Measurements from ENCODE around the gene CUL9. TPM values are rescaled to one million over a fixed set of nuclear protein-coding genes. Genes with fewer than 3 reads are reported as not detected.
A peak's percentile ranks its signal among the peaks of the same experiment; 100 is the strongest.

Gene CUL9
- total RNA-seq, 4 donors from 2014 or later = 31.0 to 52.6 (median 38.8) TPM

- H3K27me3 ChIP-seq = peaks cover 3 to 7% of the 10 kb centered on the region in 2 donors
- H3K9me3 ChIP-seq = no peaks in the 10 kb centered on the region
- peak overlapping the region; percentile 26 to 27 for H3K4me3 ChIP-seq
- TF ChIP-seq CTCF (IDR thresholded peaks at IDR 0.05) (no peak), POLR2A (IDR thresholded peaks at IDR 0.05) (no peak)
- no peak overlapping the region for H3K27ac ChIP-seq
- DNase-seq = peak; percentile 47 to 57
- no peaks in the 10 kb centered on the region for H3K36me3 ChIP-seq
- intact Hi-C loops (cut with DNase I; ENCODE audit: low total_unique reads) = no loop called here
- peaks cover 0 to 3% of the 10 kb centered on the region in 2 donors for H3K4me1 ChIP-seq
These were observed 65.4 kb downstream of the CUL9 start for GRCh38 chr6:43247114-43247999.

- H3K4me1 ChIP-seq = peaks cover 0 to 3% of the 10 kb centered on the region in 2 donors
- no peak overlapping the region for H3K27ac ChIP-seq
- DNase-seq = no peak
- peaks cover 1 to 3% of the 10 kb centered on the region in 2 donors for H3K27me3 ChIP-seq
- no peaks in the 10 kb centered on the region for H3K36me3 ChIP-seq
- H3K9me3 ChIP-seq = no peaks in the 10 kb centered on the region
- no peak overlapping the region for H3K4me3 ChIP-seq
- no peak for TF ChIP-seq CTCF (IDR thresholded peaks at IDR 0.05)
- intact Hi-C loops (cut with DNase I; ENCODE audit: low total_unique reads) = no loop called here
These were observed 66.1 kb downstream of the CUL9 start for GRCh38 chr6:43248101-43248500.

- no peaks in the 10 kb centered on the region for H3K36me3 ChIP-seq
- peaks cover 0 to 3% of the 10 kb centered on the region in 2 donors for H3K4me1 ChIP-seq
- H3K4me3 ChIP-seq = no peak overlapping the region
- TF ChIP-seq POLR2A (IDR thresholded peaks at IDR 0.05) = no peak
- TF ChIP-seq CTCF (IDR thresholded peaks at IDR 0.05) = no peak
- H3K27me3 ChIP-seq = peaks cover 0 to 3% of the 10 kb centered on the region in 2 donors
- no peaks in the 10 kb centered on the region for H3K9me3 ChIP-seq
- H3K27ac ChIP-seq = no peak overlapping the region
- no peak for DNase-seq
- intact Hi-C loops (cut with DNase I; ENCODE audit: low total_unique reads) = no loop called here
These were observed 66.8 kb downstream of the CUL9 start for GRCh38 chr6:43248791-43249190.

GRCh38 chr6:43250992-43251373 is 69.0 kb downstream of the CUL9 start:
- Histone ChIP-seq H3K9me3 (no peaks in the 10 kb centered on the region), H3K27me3 (no peaks in the 10 kb centered on the region), H3K4me3 (no peak overlapping the region), H3K27ac (no peak overlapping the region), H3K4me1 (peaks cover 0 to 3% of the 10 kb centered on the region in 2 donors), H3K36me3 (no peaks in the 10 kb centered on the region)
- intact Hi-C loops (cut with DNase I; ENCODE audit: low total_unique reads) = no loop called here
- no peak for DNase-seq
- no peak for TF ChIP-seq POLR2A (IDR thresholded peaks at IDR 0.05)
- TF ChIP-seq CTCF (IDR thresholded peaks at IDR 0.05) = no peak

- Histone ChIP-seq H3K4me1 (no peaks in the 10 kb centered on the region), H3K4me3 (no peak overlapping the region), H3K27me3 (no peaks in the 10 kb centered on the region), H3K9me3 (no peaks in the 10 kb centered on the region), H3K36me3 (no peaks in the 10 kb centered on the region), H3K27ac (no peak overlapping the region)
- intact Hi-C loops (cut with DNase I; ENCODE audit: low total_unique reads) = no loop called here
- TF ChIP-seq POLR2A (IDR thresholded peaks at IDR 0.05) (no peak), CTCF (IDR thresholded peaks at IDR 0.05) (no peak)
- DNase-seq = no peak
These were observed 71.4 kb downstream of the CUL9 start for GRCh38 chr6:43253401-43253800.
